Measurements from ENCODE around the gene TBX22.

- no peak for TF ChIP-seq POLR2A (IDR thresholded peaks at IDR 0.05; ENCODE audit: low read depth, low read length)
- TF ChIP-seq POLR2AphosphoS5 (IDR thresholded peaks at IDR 0.05; ENCODE audit: low read depth, low read length), result no peak
Observed at GRCh38 chrX:80022363-80023031, 7.9 kb downstream of the TBX22 start.
